GM12875 (cell line): ENCODE results near the gene TTC9B.

Experiments
- H3K4me3 ChIP-seq: one replicate; pipeline ENCODE4 v1.5.1; 2011; ENCODE audit warnings: low read depth, low read length, control low read depth
- TF ChIP-seq, protein P1 (sequence below): IDR thresholded peaks from 2 replicates; pipeline ENCODE4 v1.5.1; 2011; ENCODE audit warnings: low read depth, mild to moderate bottlenecking, control low read depth, inconsistent platforms, low read length, moderate library complexity, borderline replicate concordance; ENCODE audit not compliant: insufficient read depth

Gene TTC9B

DNA sequence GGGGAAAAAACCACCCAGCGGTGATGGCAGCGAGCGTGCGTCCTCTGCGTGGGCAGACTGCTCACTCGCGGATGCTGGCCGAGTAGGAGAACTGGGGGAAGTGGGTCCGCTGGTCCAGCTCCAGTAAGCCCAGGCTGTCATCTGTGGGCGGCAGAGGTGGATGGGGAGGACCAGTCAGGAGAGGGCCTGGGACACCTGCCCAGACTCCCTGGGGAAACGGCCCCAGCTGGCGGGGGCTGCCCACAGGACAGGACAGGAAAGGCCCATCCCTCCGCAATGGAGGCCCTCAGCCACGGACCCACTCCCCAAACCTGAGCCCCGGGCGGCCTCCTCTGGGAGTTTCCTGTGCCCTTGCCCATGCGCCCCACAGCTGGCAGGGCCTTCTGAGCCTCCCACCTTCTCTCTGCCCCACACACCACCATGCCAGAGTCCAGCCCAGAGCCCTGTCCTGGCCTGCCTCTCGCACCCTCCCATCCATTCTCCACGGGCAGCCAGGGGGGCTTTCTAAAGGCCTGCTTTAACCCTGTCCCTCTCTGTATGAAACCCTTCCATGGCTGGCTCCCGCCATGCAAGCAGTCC lies 15.7 kb upstream of the TTC9B start:
- H3K4me3 ChIP-seq: no peak overlapping the region
- TF ChIP-seq, protein P1, sequence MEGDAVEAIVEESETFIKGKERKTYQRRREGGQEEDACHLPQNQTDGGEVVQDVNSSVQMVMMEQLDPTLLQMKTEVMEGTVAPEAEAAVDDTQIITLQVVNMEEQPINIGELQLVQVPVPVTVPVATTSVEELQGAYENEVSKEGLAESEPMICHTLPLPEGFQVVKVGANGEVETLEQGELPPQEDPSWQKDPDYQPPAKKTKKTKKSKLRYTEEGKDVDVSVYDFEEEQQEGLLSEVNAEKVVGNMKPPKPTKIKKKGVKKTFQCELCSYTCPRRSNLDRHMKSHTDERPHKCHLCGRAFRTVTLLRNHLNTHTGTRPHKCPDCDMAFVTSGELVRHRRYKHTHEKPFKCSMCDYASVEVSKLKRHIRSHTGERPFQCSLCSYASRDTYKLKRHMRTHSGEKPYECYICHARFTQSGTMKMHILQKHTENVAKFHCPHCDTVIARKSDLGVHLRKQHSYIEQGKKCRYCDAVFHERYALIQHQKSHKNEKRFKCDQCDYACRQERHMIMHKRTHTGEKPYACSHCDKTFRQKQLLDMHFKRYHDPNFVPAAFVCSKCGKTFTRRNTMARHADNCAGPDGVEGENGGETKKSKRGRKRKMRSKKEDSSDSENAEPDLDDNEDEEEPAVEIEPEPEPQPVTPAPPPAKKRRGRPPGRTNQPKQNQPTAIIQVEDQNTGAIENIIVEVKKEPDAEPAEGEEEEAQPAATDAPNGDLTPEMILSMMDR: no peak

DNA sequence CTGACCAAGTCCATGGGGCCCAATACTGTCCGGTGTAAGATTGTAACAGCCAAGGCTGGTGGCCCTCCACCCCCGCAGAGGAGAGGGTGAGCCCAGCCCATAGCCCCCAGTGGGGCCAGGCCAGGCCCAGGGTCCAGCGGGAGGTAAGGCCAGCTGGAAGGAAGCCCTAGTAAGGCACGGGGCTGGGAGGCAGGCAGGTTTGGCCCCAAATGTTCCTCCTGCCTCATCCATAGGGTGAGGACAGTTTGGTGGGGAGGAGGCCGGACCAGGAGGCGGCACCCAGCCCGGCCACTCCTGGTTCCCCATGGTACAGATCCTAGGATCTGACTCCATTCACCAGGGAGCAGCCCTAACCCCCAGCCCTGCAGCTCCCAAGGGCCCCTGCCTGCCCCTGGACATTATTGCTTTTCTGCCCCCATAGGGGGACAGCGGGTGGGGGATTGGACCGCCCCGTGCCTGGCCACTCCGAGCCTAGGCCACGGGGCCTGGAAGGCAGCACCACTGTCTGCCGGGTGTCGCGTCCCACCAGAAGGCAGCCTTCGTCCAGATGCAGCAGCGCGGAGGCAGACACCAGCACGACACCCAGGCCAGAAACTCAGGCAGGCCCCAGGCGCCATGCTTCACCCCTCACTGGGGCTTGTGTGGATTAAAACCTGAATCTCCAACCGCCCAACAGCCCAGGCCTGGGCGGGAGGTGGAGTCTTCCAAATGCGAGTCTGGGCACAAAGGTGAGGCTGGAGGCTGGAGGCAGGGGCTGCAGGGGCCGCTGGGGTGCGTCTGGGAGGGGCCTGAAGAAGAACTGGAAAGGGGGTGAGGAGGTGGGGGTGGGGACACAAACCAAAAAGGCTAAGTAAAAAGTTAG lies 15.0 kb upstream of the TTC9B start:
- no peak overlapping the region for H3K4me3 ChIP-seq
- TF ChIP-seq, protein P1: no peak

GRCh38 chr19:40232479-40232878 lies 14.3 kb upstream of the TTC9B start:
- H3K4me3 ChIP-seq: no peak overlapping the region
- TF ChIP-seq, protein P1: no peak

- TF ChIP-seq, protein P1: no peak
- no peak overlapping the region for H3K4me3 ChIP-seq
Observed at GRCh38 chr19:40231544-40232424, 13.6 kb upstream of the TTC9B start.

DNA sequence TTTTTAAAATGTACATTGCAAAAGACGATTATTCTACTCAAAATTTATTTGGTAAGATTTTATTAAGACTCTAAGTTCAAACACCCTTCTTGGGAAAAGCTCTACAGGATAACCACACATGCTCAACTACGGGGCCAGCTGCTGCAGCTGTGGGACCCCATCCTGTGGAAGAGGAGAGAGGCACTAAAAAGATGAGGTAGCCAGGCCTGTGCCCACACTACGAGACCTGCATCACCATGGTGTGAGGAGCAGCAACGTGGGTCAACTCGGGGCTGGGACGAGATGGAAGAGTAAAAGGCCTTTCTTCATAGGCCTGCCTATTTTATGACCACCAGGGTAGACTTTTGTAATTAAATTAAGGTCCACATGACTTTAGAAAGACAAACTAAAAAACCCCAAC lies 12.9 kb upstream of the TTC9B start:
- H3K4me3 ChIP-seq: no peak overlapping the region
- TF ChIP-seq, protein P1: no peak

- no peak overlapping the region for H3K4me3 ChIP-seq
- TF ChIP-seq, protein P1: no peak
Observed at GRCh38 chr19:40229926-40230417, 11.8 kb upstream of the TTC9B start.
